Measurements from ENCODE around the gene CYP2C18.

DNA sequence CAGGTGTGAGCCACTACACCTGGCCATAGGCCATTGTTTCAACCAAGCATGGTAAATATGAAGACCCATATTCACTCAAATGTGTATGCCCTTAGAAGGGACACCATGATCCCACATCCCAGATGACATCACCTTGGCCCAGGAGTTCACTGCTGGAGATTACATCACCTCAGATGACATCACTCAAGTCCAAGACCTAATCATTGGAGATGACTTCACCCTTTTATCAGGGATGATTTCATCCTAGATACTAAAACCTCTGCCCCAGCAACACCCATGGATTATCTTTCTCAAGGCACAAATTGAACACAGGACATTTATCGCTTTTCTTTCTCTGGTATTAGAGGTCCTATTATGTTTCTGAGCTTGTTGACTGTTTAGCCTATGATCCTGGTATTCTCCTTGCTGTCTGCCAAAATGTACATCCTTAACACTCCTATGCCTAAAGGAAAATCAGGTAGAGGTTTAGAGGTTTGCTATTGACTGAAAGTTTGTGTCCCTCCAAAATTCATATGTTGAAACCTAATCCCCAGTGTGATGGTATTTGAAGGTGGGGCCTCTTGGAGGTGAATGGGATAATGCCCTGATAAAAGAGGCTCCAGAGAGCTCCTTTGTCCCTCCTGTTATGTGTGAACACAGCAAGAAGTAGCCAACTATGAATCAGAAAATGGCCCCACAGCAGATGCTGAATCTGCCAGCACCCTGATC, 9.8 kb upstream of the CYP2C18 start:
- TF ChIP-seq, protein P1, sequence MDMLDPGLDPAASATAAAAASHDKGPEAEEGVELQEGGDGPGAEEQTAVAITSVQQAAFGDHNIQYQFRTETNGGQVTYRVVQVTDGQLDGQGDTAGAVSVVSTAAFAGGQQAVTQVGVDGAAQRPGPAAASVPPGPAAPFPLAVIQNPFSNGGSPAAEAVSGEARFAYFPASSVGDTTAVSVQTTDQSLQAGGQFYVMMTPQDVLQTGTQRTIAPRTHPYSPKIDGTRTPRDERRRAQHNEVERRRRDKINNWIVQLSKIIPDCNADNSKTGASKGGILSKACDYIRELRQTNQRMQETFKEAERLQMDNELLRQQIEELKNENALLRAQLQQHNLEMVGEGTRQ (IDR thresholded peaks at IDR 0.05): no peak
- TF ChIP-seq, protein P2, sequence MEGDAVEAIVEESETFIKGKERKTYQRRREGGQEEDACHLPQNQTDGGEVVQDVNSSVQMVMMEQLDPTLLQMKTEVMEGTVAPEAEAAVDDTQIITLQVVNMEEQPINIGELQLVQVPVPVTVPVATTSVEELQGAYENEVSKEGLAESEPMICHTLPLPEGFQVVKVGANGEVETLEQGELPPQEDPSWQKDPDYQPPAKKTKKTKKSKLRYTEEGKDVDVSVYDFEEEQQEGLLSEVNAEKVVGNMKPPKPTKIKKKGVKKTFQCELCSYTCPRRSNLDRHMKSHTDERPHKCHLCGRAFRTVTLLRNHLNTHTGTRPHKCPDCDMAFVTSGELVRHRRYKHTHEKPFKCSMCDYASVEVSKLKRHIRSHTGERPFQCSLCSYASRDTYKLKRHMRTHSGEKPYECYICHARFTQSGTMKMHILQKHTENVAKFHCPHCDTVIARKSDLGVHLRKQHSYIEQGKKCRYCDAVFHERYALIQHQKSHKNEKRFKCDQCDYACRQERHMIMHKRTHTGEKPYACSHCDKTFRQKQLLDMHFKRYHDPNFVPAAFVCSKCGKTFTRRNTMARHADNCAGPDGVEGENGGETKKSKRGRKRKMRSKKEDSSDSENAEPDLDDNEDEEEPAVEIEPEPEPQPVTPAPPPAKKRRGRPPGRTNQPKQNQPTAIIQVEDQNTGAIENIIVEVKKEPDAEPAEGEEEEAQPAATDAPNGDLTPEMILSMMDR (IDR thresholded peaks at IDR 0.05): no peak
- TF ChIP-seq ZC3H11A (IDR thresholded peaks at IDR 0.05) (no peak), POLR2AphosphoS2 (conservative IDR thresholded peaks at IDR 0.05; ENCODE audit: low read length) (no peak), PHF8 (IDR thresholded peaks at IDR 0.05; ENCODE audit: borderline replicate concordance, low read depth) (no peak), HEYL (CRISPR knock-in tag; IDR thresholded peaks at IDR 0.05) (no peak), EP300 (IDR thresholded peaks at IDR 0.05) (no peak), CHD2 (IDR thresholded peaks at IDR 0.05; ENCODE audit: low read length, partially characterized antibody) (no peak), POLR2A (IDR thresholded peaks at IDR 0.05; ENCODE audit: low read length) (no peak), JUN (IDR thresholded peaks at IDR 0.05) (no peak), SREBF2 (IDR thresholded peaks at IDR 0.05) (no peak)
- TF ChIP-seq, protein P3, sequence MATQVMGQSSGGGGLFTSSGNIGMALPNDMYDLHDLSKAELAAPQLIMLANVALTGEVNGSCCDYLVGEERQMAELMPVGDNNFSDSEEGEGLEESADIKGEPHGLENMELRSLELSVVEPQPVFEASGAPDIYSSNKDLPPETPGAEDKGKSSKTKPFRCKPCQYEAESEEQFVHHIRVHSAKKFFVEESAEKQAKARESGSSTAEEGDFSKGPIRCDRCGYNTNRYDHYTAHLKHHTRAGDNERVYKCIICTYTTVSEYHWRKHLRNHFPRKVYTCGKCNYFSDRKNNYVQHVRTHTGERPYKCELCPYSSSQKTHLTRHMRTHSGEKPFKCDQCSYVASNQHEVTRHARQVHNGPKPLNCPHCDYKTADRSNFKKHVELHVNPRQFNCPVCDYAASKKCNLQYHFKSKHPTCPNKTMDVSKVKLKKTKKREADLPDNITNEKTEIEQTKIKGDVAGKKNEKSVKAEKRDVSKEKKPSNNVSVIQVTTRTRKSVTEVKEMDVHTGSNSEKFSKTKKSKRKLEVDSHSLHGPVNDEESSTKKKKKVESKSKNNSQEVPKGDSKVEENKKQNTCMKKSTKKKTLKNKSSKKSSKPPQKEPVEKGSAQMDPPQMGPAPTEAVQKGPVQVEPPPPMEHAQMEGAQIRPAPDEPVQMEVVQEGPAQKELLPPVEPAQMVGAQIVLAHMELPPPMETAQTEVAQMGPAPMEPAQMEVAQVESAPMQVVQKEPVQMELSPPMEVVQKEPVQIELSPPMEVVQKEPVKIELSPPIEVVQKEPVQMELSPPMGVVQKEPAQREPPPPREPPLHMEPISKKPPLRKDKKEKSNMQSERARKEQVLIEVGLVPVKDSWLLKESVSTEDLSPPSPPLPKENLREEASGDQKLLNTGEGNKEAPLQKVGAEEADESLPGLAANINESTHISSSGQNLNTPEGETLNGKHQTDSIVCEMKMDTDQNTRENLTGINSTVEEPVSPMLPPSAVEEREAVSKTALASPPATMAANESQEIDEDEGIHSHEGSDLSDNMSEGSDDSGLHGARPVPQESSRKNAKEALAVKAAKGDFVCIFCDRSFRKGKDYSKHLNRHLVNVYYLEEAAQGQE (IDR thresholded peaks at IDR 0.05): no peak
- TF ChIP-seq, protein P4, sequence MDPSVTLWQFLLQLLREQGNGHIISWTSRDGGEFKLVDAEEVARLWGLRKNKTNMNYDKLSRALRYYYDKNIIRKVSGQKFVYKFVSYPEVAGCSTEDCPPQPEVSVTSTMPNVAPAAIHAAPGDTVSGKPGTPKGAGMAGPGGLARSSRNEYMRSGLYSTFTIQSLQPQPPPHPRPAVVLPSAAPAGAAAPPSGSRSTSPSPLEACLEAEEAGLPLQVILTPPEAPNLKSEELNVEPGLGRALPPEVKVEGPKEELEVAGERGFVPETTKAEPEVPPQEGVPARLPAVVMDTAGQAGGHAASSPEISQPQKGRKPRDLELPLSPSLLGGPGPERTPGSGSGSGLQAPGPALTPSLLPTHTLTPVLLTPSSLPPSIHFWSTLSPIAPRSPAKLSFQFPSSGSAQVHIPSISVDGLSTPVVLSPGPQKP (IDR thresholded peaks at IDR 0.05; ENCODE audit: low read depth, low read length): no peak

All from A549 (cell line).